Endodermal cell (in vitro differentiated cells): ENCODE results near the gene ATE1. TPM values are rescaled to one million over a fixed set of nuclear protein-coding genes. Genes with fewer than 3 reads are reported as not detected.

ENCODE experiments used
- DNase-seq: peaks from one replicate; pipeline ENCODE4 v3.0.0-alpha.2; 2017
- H3K27ac ChIP-seq: 2 replicates; pipeline ENCODE4 v1.5.1; 2013; ENCODE audit warnings: mild to moderate bottlenecking, low read depth, low read length, moderate library complexity
- H3K27me3 ChIP-seq: 2 replicates; pipeline ENCODE4 v1.6.1; 2013; ENCODE audit warnings: mild to moderate bottlenecking, low read length, moderate library complexity; ENCODE audit not compliant: insufficient read depth, control insufficient read depth, poor library complexity, severe bottlenecking
- H3K36me3 ChIP-seq: 2 replicates; pipeline ENCODE4 v1.7.0; 2013; ENCODE audit warnings: mild to moderate bottlenecking, low read length, moderate library complexity; ENCODE audit not compliant: control insufficient read depth, insufficient read depth
- H3K4me1 ChIP-seq: one replicate; pipeline ENCODE4 v1.7.0; 2013; ENCODE audit warnings: low read length; ENCODE audit not compliant: control insufficient read depth, insufficient read depth
- H3K4me3 ChIP-seq: 2 replicates; pipeline ENCODE4 v1.5.1; 2013; ENCODE audit warnings: mild to moderate bottlenecking, low read length, moderate library complexity
- H3K9ac ChIP-seq: 2 replicates; pipeline ENCODE4 v1.6.1; 2013; ENCODE audit warnings: mild to moderate bottlenecking, low read length, moderate library complexity; ENCODE audit not compliant: poor library complexity, severe bottlenecking; ENCODE audit errors: extremely low read depth
- H3K9me3 ChIP-seq: 2 replicates; pipeline ENCODE4 v1.6.1; 2013; ENCODE audit warnings: mild to moderate bottlenecking, low read length, moderate library complexity; ENCODE audit not compliant: control insufficient read depth
- H3K27ac Mint-ChIP-seq: 2 replicates; pipeline ENCODE4 v1.8.0; 2020; ENCODE audit warnings: mixed read lengths
- H3K27me3 Mint-ChIP-seq: 2 replicates; pipeline ENCODE4 v1.8.0; 2021; ENCODE audit warnings: mild to moderate bottlenecking, mixed read lengths; ENCODE audit not compliant: insufficient read depth
- H3K36me3 Mint-ChIP-seq: 2 replicates; pipeline ENCODE4 v1.8.0; 2020; ENCODE audit warnings: low read depth, mixed read lengths
- H3K4me1 Mint-ChIP-seq: 2 replicates; pipeline ENCODE4 v1.8.0; 2020; ENCODE audit warnings: mixed read lengths
- H3K4me3 Mint-ChIP-seq: 2 replicates; pipeline ENCODE4 v1.8.0; 2020; ENCODE audit warnings: mild to moderate bottlenecking, moderate library complexity, mixed read lengths
- H3K9me3 Mint-ChIP-seq: 2 replicates; pipeline ENCODE4 v1.8.0; 2020; ENCODE audit warnings: mild to moderate bottlenecking, mixed read lengths
- CTCF ChIP-seq: fragments of 200-600 bp; sonication (generic); conservative IDR thresholded peaks from 2 replicates; pipeline ENCODE4 v1.5.0; 2021; ENCODE audit warnings: antibody characterized with exemption, mild to moderate bottlenecking
- WGBS, 2 experiments: methylation state at CpG; one replicate each; pipeline versions ENCODE4 v1.1.5 to v1.1.7; 2013; ENCODE audit warnings: missing lambda C conversion rate in 2 of 2, mixed read lengths in 1 of 2; ENCODE audit not compliant: insufficient coverage in 1 of 2, insufficient read length in 1 of 2; 5-methylcytosine and 5-hydroxymethylcytosine counted together
- total RNA-seq, 2 donors: library from RNA; stranded (reverse); fragmentation: NEBNext Ultra II Directional in 1 of 2; extraction: Animal tissue kit (Norgen Biotek cat#: 25700) in 1 of 2; gene quantifications; 2 replicates in 1 of 2; 3 replicates in 1 of 2; pipeline ENCODE4 v1.2.1, GENCODE V29; 2021

Gene ATE1
- total RNA-seq, 2 donors from 2014 or later, result 31.2 to 32.2 TPM

GRCh38 chr10:121822180-121822579 lies 105.7 kb downstream of the ATE1 start:
- no peaks in the 10 kb centered on the region for H3K9me3 ChIP-seq
- H3K36me3 Mint-ChIP-seq, result peaks cover 19% of the 10 kb centered on the region
- DNase-seq, result no peak
- H3K27me3 Mint-ChIP-seq, result no peaks in the 10 kb centered on the region
- no peak overlapping the region for H3K4me3 Mint-ChIP-seq
- no peak overlapping the region for H3K4me3 ChIP-seq
- peaks cover 2% of the 10 kb centered on the region for H3K4me1 Mint-ChIP-seq
- 86% methylated on average over 1 of the region's 1 CpG; no CpG with 5 or more reads in 1 of the 2 experiments for WGBS, 2 experiments
- H3K4me1 ChIP-seq, result no peaks in the 10 kb centered on the region
- no peaks in the 10 kb centered on the region for H3K27me3 ChIP-seq
- TF ChIP-seq CTCF, result no peak
- peaks cover 5% of the 10 kb centered on the region for H3K36me3 ChIP-seq
- H3K9me3 Mint-ChIP-seq, result no peaks in the 10 kb centered on the region
- H3K27ac ChIP-seq, result no peak overlapping the region
- no peak overlapping the region for H3K27ac Mint-ChIP-seq
- no peak overlapping the region for H3K9ac ChIP-seq

- Mint-ChIP-seq H3K36me3 (peaks cover 15% of the 10 kb centered on the region), H3K9me3 (no peaks in the 10 kb centered on the region), H3K27ac (no peak overlapping the region), H3K4me3 (no peak overlapping the region), H3K27me3 (no peaks in the 10 kb centered on the region), H3K4me1 (peaks cover 2% of the 10 kb centered on the region)
- DNase-seq, result no peak
- Histone ChIP-seq H3K9ac (no peak overlapping the region), H3K4me3 (no peak overlapping the region), H3K36me3 (peaks cover 7% of the 10 kb centered on the region), H3K27ac (no peak overlapping the region), H3K27me3 (no peaks in the 10 kb centered on the region), H3K9me3 (no peaks in the 10 kb centered on the region), H3K4me1 (no peaks in the 10 kb centered on the region)
- 92 to 100% methylated on average over 1 to 2 of the region's 2 CpGs for WGBS, 2 experiments
- TF ChIP-seq CTCF, result no peak
These were observed 108.8 kb downstream of the ATE1 start for GRCh38 chr10:121819049-121819448.

GRCh38 chr10:121818599-121818998 lies 109.2 kb downstream of the ATE1 start:
- Mint-ChIP-seq H3K9me3 (no peaks in the 10 kb centered on the region), H3K27ac (no peak overlapping the region), H3K27me3 (no peaks in the 10 kb centered on the region), H3K4me3 (no peak overlapping the region), H3K36me3 (peaks cover 15% of the 10 kb centered on the region), H3K4me1 (no peaks in the 10 kb centered on the region)
- Histone ChIP-seq H3K27ac (no peak overlapping the region), H3K9ac (no peak overlapping the region), H3K4me1 (no peaks in the 10 kb centered on the region), H3K27me3 (no peaks in the 10 kb centered on the region), H3K36me3 (peaks cover 7% of the 10 kb centered on the region), H3K9me3 (no peaks in the 10 kb centered on the region), H3K4me3 (no peak overlapping the region)
- WGBS, 2 experiments, result 0% methylated on average over 1 of the region's 2 CpGs; no CpG with 5 or more reads in 1 of the 2 experiments
- no peak for DNase-seq
- TF ChIP-seq CTCF, result no peak
